GM19324 (cell line): ENCODE results near the gene CFLAR.
"Not testable (repeated sequence)": the region's sequence is repeated elsewhere in the genome, so short reads cannot be mapped to it uniquely, and the experiment has no call there.

Experiments used
- ATAC-seq: cut with Tn5 transposase; IDR thresholded peaks from one replicate; pipeline ENCODE4 v1.9.1; 2021; ENCODE audit warnings: mild to moderate bottlenecking, moderate library complexity; ENCODE audit not compliant: unreplicated experiment, low FRiP score

Gene CFLAR

GRCh38 chr2:201118121-201118960 lies 2.4 kb downstream of the CFLAR start:
- peak; percentile 45 for ATAC-seq

- no peak for ATAC-seq
Measured at GRCh38 chr2:201118961-201119854, 3.2 kb downstream of the CFLAR start.

GRCh38 chr2:201122276-201122675 lies 6.3 kb downstream of the CFLAR start:
- ATAC-seq: no peak

GRCh38 chr2:201126308-201127151 lies 10.6 kb downstream of the CFLAR start:
- ATAC-seq: peak; percentile 25

GRCh38 chr2:201127152-201127511 lies 11.2 kb downstream of the CFLAR start:
- no peak for ATAC-seq

- no peak for ATAC-seq
Measured at GRCh38 chr2:201127570-201127969, 11.6 kb downstream of the CFLAR start.

- ATAC-seq: no peak
Measured at GRCh38 chr2:201128033-201128432, 12.1 kb downstream of the CFLAR start.

GRCh38 chr2:201128933-201129505 lies 13.1 kb downstream of the CFLAR start:
- ATAC-seq: no peak

- no peak for ATAC-seq
Measured at GRCh38 chr2:201130524-201131186, 14.7 kb downstream of the CFLAR start.

GRCh38 chr2:201132518-201132917 lies 16.6 kb downstream of the CFLAR start:
- no peak for ATAC-seq

GRCh38 chr2:201135386-201135785 lies 19.4 kb downstream of the CFLAR start:
- no peak for ATAC-seq

GRCh38 chr2:201136889-201137321 lies 20.9 kb downstream of the CFLAR start:
- ATAC-seq: no peak

- no peak for ATAC-seq
Measured at GRCh38 chr2:201137505-201138400, 21.8 kb downstream of the CFLAR start.

GRCh38 chr2:201138401-201138970 lies 22.5 kb downstream of the CFLAR start:
- no peak for ATAC-seq

GRCh38 chr2:201138986-201139781 lies 23.2 kb downstream of the CFLAR start:
- ATAC-seq: not testable (repeated sequence)

GRCh38 chr2:201139836-201140604 lies 24.1 kb downstream of the CFLAR start:
- no peak for ATAC-seq
